ENCODE measurements around the gene MRPS16.

Gene MRPS16

GRCh38 chr10:73251683-73252444 is 580 bp downstream of the MRPS16 start:
- peak overlapping the region; percentile 95 for H3K27ac ChIP-seq
- no peak for TF ChIP-seq ZFX (IDR thresholded peaks at IDR 0.05)
- TF ChIP-seq, protein P1, sequence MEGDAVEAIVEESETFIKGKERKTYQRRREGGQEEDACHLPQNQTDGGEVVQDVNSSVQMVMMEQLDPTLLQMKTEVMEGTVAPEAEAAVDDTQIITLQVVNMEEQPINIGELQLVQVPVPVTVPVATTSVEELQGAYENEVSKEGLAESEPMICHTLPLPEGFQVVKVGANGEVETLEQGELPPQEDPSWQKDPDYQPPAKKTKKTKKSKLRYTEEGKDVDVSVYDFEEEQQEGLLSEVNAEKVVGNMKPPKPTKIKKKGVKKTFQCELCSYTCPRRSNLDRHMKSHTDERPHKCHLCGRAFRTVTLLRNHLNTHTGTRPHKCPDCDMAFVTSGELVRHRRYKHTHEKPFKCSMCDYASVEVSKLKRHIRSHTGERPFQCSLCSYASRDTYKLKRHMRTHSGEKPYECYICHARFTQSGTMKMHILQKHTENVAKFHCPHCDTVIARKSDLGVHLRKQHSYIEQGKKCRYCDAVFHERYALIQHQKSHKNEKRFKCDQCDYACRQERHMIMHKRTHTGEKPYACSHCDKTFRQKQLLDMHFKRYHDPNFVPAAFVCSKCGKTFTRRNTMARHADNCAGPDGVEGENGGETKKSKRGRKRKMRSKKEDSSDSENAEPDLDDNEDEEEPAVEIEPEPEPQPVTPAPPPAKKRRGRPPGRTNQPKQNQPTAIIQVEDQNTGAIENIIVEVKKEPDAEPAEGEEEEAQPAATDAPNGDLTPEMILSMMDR (conservative IDR thresholded peaks at IDR 0.05), result no peak

GRCh38 chr10:73248259-73248724 is 4.2 kb downstream of the MRPS16 start:
- H3K27ac ChIP-seq, result peak overlapping the region; percentile 81; the same call in 1 of the 2 replicates
- TF ChIP-seq ZFX (IDR thresholded peaks at IDR 0.05), result no peak
- TF ChIP-seq, protein P1 (conservative IDR thresholded peaks at IDR 0.05), result no peak

DNA sequence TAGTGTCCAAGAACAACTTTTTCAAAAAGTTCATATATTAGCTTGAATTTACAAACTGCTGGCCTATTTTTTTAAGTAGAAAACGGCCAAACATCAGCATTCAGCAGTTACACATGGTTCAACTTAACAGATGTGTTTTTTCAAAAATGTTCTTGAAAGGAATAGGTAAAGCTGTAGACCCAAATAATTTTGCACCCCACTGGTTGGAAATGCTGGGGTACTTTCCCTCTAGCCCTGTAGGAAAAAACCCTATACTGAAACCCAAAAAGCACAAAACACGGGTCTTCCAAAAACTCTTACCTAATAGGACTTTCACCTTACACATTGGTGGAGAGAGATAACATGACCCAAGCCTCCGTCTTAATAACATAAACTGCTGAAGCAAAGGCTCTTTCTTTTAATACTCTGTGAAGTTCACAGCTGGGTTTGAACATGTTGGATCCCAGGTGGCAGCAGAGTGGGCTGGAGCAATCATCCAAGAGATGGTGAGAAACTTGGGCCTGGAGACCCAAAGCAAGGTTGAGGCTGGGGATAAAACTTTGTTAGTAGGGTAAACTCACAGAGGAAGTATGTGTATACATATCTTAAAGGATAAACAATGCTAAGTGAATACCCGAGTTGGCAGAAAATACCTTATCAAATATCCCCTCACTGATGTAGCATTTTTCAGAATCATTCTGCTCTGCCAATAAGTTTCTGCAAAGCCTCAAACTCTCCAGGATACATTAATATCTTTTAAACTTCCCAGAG is 4.8 kb downstream of the MRPS16 start:
- peak overlapping the region; percentile 81 for H3K27ac ChIP-seq
- no peak for TF ChIP-seq ZFX (IDR thresholded peaks at IDR 0.05)
- TF ChIP-seq, protein P1 (conservative IDR thresholded peaks at IDR 0.05), result no peak

DNA sequence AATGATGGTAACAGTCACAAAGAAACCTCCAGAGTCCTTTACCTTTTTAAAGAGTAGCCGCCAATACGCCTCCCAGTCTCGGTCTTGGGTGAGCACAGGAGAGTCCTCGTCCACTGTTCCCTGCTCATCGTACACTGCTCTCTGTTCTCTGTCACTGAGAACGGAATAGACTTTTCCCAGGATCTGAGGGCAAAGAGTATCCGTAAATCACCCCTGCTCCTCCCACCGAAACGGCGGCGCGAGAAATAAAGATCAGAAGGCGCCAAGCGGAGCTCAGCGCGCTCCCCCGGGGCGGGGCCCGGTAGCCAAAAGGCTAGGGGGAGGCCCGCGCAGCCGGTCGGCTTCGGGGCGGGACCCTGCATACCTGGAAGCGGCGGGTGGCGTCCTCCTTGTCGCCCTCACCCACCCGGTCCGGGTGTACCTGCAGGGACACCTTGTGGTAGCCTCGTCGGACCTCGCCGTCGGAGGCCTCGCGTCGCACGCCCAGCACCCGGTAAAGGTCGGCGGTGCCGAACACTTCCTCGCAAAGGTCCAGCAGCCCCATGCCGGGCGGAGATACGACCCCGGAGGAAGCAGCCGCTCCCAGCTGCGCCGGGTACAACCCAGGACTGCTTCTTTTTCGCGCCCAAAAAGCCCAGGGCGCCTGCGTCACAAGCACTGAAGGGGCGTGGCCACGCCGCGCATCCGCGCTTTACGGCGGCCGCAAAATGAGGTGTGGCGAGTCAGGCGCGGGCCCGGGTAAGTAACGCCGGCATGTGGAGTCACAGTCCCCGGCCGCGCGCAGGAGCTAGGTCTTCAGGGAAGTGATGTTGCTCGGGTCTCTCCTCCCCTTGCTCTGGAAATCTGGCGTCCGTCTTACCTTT is 5.6 kb downstream of the MRPS16 start, which contains the start of gene DNAJC9:
Gene DNAJC9, minus strand, starts transcription at position 610 of the 863 bp plus-strand sequence. Its CDS starts 66 bp downstream, at position 544.
- H3K27ac ChIP-seq, result peak within 1 kb of the TSS; percentile 81
- TF ChIP-seq, protein P1 (conservative IDR thresholded peaks at IDR 0.05), result peak; percentile 26
- TF ChIP-seq ZFX (IDR thresholded peaks at IDR 0.05), result no peak; the same call in 1 of the 2 replicates

- peak overlapping the region; percentile 81 for H3K27ac ChIP-seq
- TF ChIP-seq, protein P1 (conservative IDR thresholded peaks at IDR 0.05), result no peak
- TF ChIP-seq ZFX (IDR thresholded peaks at IDR 0.05), result no peak
Measured at GRCh38 chr10:73246322-73246645, 6.2 kb downstream of the MRPS16 start.

DNA sequence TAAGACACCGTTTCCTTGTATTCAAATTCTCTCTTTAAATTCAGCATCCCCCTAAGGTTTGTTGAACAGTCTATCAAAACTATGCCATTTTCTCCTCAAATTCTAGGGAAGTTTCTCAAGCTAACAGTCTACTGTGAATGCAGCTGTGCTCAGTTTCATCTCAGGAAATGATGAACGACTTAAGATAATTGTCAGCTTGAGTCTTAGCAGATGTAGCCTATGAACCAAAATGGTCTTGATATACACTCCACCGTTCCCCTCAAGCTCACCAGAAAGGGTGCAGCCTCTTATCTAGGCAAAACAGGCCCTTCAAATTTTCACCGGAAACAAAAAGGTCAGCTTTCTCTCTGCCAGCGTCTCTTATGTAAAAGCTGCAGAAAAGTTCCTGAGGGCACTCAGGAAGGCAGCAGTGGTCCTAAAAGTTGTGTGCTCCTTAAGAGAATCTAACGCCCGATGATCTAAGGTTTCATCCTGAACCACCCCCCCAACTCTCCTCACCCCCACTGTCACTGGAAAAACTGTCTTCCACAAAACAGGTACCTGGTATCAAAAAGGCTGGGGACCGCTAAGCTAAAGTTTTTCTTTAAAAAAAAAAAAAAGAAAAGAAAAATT is 7.5 kb downstream of the MRPS16 start:
- H3K27ac ChIP-seq, result no peak overlapping the region
- no peak for TF ChIP-seq ZFX (IDR thresholded peaks at IDR 0.05)
- TF ChIP-seq, protein P1 (conservative IDR thresholded peaks at IDR 0.05), result no peak
